Activated T-cell treated with anti-CD3 and anti-CD28 coated beads for 1 hour (primary cell): ENCODE measurements around the gene PTPRN2.
"Not testable (repeated sequence)": the region's sequence is repeated elsewhere in the genome, so short reads cannot be mapped to it uniquely, and the experiment has no call there.

Experiments
- DNase-seq: peaks from one replicate; pipeline ENCODE4 v3.0.0-alpha.2; 2020; ENCODE audit warnings: low read depth

Gene PTPRN2

GRCh38 chr7:158166386-158167340 lies 421.0 kb downstream of the PTPRN2 start:
- no peak for DNase-seq

DNA sequence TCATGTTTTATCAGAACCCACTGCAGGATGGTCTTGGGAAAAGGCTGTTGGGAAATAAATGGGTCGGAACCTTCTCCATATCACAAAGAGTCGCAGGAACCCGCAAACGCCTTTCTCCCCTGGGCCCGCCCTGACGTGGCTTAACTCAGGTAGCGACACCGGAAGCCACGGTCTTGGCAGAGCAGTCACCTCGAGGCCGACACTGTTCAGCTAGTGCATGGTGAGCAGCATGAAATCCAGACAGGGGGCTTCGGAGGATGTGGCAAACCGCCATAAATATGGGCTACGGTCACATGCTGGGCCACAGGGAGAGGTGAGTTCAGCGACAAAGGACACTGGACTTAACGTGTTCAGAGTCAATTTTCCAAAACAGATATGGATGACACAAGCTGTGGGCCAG lies 421.9 kb downstream of the PTPRN2 start:
- no peak for DNase-seq

DNA sequence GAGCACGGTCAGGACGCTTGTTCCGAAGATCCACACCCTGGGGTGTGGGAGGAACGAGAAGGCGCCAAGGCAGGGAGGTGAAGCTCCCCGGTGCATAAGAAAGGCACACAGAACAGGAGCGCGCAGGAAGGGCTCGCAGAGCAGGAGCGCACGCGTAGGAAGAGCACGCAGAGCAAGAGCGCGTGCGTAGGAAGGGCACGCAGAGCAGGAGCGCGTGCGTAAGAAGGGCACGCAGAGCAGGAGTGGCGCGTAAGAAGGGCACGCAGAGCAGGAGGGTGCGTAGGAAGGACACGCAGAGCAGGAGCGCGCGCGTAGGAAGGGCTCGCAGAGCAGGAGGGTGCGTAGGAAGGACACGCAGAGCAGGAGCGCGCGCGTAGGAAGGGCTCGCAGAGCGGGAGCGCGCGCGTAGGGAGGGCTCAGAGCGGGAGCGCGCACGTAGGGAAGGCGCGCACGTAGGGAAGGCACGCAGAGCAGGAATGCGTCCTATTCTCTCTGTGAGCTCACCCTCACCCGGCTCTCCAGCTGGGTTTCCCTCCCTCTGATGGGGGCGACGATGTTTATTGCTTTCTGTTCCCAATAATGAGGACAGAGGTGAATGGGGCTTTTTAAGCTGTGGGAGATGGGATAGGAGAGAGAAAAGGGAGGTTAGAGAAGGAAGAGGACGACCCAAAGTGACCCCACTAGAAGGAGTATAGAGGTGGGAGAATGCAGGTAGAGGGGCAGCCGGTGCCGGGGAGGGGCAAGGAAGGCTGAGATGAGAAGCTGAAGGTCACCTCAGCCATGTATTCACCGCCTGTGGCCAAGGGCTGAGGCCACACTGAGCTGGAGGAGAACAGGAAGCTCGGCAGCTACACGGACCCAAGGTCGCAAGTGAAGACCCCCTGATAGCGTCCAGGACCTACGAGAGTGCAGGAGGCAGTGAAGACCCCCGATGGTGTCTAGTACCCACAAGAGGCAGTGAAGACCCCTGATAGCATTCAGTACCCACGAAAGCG lies 423.2 kb downstream of the PTPRN2 start:
- no peak for DNase-seq

- no peak for DNase-seq
Observed at GRCh38 chr7:158161194-158161593, 426.4 kb downstream of the PTPRN2 start.

GRCh38 chr7:158160199-158160598 lies 427.4 kb downstream of the PTPRN2 start:
- DNase-seq = no peak

DNA sequence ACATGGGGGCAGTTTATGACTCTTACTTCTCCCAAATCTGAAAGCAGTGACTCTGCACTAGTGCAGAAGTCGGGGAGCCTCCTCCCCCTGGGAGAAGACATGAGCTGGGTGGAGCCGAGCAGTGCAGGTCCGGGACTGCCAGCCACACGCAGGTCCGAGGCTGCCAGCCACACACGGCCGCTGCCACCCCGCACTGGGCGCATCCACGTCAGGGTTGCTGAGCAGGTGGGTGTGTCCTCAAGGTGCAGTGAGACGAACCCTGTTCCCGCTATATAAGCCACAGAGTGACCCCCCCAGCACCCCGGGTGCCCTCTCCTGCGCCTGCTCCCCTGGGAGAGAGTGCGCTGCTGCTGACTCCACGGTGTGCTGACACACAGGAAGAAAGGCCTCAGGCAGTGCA lies 430.2 kb downstream of the PTPRN2 start:
- DNase-seq = no peak

DNA sequence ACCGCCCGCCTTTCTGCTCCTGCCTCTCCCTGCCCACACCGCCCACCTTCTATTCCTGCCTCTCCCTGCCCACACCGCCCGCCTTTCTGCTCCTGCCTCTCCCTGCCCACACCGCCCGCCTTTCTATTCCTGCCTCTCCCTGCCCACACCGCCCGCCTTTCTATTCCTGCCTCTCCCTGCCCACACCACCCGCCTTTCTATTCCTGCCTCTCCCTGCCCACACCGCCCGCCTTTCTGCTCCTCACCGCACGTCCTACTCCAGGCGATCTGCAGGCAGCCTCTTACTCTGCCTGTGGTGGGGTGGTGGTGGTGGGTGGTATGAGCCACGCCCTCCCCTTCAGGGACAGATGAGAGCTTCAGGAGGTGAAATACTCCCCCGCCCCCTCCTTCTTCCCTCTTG lies 436.4 kb downstream of the PTPRN2 start:
- DNase-seq = peak; percentile 10

- DNase-seq = no peak
Observed at GRCh38 chr7:158150234-158150633, 437.4 kb downstream of the PTPRN2 start.

DNA sequence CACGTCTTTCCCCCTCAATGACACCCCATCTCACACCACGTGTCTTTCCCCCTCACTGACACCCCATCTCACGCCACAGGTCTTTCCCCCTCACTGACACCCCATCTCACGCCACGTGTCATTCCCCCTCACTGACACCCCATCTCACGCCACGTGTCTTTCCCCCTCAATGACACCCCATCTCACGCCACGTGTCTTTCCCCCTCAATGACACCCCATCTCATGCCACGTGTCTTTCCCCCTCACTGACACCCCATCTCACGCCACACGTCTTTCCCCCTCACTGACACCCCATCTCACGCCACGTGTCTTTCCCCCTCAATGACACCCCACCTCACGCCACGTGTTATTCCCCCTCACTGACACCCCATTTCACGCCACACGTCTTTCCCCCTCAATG lies 440.2 kb downstream of the PTPRN2 start:
- not testable (repeated sequence) for DNase-seq

GRCh38 chr7:158145370-158145769 lies 442.3 kb downstream of the PTPRN2 start:
- no peak for DNase-seq

DNA sequence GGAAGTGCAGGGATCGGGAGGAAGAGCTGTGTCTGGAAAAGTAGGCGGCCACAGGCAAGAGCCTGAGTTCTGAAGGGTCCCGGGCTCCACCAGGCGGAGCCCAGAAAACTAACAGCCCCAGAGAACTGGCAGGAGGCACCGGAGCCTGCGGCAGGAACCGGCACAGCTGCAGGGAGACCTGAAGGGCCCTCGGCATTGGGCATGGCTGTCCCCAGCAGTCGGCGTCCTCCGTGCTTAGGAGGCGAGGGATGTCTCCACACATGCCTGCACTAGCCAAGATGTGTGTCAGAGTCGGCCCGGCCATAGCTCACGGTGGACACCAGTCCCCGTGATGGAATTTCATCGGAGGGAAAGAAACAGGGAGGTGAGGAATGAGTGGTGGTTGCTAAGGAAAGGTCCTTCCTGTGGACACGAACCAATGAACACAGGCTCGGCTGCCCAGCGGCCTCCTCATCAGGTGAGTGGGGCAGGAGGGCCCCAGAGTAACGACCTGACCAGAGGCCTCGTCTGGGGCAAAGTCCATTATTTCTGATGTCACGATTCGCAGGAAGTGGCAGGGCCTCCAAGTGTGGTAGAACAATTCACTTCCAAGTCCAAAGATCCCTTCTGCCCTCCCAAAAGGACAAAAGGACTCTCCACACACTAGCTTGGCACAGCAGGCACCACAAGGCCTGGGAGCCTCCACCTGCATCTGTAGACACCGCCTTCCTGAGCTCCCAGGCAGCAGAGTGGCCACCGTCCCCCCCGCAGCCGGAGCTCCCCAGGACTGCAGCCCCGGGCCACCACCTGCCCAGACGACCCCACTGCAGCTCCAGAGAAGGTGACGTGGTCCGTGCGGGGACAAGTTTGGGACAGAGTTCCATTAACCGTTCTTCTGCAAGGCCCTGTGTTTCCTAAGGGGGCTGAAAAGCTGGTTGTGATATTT lies 444.2 kb downstream of the PTPRN2 start:
- no peak for DNase-seq

GRCh38 chr7:158142657-158143056 lies 445.0 kb downstream of the PTPRN2 start:
- no peak for DNase-seq

DNA sequence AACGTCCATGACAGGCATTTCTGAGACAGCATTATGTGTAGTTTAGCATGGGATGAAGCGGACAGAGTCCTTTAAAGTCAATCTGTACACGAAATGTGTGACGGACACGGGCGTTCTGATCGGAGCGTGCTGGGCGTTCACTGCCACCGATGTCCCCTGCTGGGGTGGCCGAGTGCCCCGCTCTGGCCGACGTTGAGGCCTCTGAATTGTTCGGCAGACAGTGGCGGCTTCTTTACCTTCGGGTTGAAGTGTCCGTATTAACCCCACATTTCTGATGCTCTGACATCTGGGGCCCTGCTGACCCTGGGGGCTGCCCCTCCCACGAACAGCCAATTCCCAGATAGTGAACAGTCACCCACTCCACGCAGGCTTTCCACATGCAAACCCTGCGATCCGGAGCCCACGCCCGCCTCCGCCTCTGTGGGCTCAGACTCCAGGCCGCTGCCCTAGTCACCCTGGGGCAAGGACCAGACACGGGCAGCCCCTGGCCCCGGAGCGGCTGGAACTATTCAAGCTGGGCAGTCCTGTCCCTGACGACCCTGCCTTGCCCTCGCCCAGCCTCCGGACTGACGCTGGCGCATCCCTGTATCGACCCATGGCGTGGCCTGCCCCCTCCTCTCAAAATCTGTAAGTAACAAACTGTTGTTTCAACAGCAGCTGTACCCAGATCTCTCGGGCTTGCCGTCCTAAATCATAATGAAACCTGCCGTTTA lies 445.7 kb downstream of the PTPRN2 start:
- no peak for DNase-seq

- no peak for DNase-seq
Observed at GRCh38 chr7:158141221-158141582, 446.4 kb downstream of the PTPRN2 start.

DNA sequence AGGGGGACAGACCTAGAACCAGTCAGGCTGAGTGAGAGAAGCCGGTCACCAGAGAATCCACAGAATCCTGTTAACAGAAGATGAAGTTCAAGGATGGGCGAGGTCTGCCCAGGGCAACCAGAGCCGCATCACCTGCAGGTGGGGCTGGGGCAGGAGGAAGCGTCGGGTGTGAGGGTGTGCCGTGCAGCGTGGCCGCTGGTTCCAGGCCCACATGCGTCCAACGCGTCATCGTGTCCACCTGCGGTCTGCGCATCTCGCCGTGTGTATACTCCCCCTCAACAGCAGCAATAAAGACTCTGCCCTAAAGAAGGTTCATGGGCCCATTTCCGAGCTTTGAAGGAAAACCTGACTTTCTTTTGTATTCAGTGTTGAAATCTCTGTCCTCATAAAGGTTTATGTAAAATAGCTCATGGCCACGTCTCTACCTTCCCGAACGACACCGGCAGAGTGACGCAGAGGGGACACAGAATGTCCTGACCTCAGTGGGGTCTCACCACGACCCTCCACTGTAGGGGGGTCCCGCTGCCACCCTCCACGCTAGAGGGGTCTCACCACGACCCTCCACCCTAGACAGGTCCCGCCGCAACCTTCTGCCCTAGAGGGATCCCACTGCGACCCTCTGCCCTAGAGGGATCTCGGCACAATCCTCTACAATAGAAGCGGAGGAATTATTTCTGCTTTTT lies 446.9 kb downstream of the PTPRN2 start:
- DNase-seq = no peak

- DNase-seq = no peak
Observed at GRCh38 chr7:158139499-158139898, 448.1 kb downstream of the PTPRN2 start.

GRCh38 chr7:158138329-158138597 lies 449.4 kb downstream of the PTPRN2 start:
- no peak for DNase-seq

DNA sequence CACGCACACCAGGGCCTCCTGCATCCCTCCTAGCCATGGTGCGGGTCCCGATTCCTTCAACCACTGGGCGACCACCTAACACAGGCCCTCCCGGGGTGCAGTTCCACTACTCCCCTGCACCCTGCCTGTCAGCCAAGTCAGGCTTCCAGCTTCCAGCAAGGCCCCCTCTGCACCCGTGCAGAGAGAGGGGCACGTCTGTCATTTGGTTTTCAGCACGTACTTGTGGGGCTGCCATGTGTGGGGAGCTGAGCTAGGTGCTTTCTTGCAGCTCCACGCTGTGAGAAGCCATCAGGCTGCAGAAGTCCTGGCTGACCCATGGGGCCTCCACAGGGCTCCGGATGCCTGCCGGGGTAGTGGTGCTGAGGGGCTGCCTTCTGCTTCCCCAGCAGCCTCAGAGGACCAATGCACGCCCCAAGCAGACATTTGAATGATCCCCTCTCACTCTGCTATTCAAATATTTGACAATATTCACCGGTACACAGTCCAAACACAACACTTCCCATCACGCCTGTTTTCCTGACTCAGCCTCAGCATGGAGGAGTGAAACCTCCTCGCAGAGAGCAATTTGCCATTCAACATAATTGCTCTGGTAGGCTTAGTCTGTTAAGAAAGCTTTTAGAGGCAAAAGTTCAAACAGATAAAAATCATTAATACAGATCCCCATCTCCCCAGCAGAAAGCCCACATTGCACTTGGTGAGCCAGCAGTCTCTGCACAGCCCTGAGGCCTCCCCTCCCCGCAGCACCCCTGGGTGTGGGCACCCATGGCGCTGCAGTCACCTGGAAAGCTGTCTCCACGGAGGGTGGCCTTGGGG lies 449.9 kb downstream of the PTPRN2 start:
- DNase-seq = no peak

DNA sequence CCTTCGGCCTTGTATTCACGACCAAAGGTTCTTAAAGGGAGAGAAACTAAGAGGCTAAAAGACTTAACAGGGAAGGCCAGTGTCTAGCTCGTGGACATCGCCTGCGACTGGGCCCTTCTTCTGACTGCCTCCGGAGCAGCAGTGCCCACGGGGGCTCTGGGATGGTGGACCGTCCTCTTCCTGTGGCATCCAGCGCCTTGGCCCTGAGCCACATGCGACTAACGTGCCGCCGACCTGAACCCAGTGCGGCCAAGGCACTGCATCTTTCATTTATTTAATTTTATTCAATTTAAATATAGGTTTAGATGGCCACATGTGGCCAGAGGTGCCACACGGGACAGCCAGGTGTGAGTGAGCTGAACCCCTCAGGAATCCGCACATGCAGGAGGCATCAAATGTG lies 451.7 kb downstream of the PTPRN2 start:
- no peak for DNase-seq

GRCh38 chr7:158134824-158135223 lies 452.8 kb downstream of the PTPRN2 start:
- no peak for DNase-seq
